ENCODE measurements around the gene SIGLEC7.

- TF ChIP-seq CTCF (conservative IDR thresholded peaks at IDR 0.05; ENCODE audit: low read depth, low read length), result no peak
- no peak for TF ChIP-seq EZH2phosphoT487 (IDR thresholded peaks at IDR 0.05; ENCODE audit: borderline replicate concordance, low read length)
- TF ChIP-seq EZH2 (IDR thresholded peaks at IDR 0.05; ENCODE audit: low read length, unreplicated experiment), result no peak
These were observed 920 bp upstream of the SIGLEC7 start for GRCh38 chr19:51141181-51141580.

All from PC-3 (cell line).